GM13976 (cell line): ENCODE data around the gene MAP3K3.

ENCODE experiments used
- DNase-seq: peaks from one replicate; pipeline ENCODE4 v3.0.0; 2012; ENCODE audit warnings: low spot score
- in situ Hi-C: fragments of 300-500 bp; cut with MboI; formaldehyde crosslinking; loops from one replicate; pipeline ENCODE4 v1.12.0; 2022; ENCODE audit warnings: low sequenced_read_pairs, mixed read lengths, inconsistent platforms; ENCODE audit not compliant: unreplicated experiment
- TF ChIP-seq, protein P1 (sequence below): IDR thresholded peaks from 2 replicates; pipeline ENCODE4 v1.5.1; 2012; ENCODE audit warnings: borderline replicate concordance, mild to moderate bottlenecking; ENCODE audit not compliant: insufficient read depth; ENCODE audit errors: extremely low read depth, missing control alignments, control extremely low read depth

The MAP3K3 gene

GRCh38 chr17:63631062-63631461 is 8.8 kb downstream of the MAP3K3 start:
- in situ Hi-C loops = no loop called here
- TF ChIP-seq, protein P1, sequence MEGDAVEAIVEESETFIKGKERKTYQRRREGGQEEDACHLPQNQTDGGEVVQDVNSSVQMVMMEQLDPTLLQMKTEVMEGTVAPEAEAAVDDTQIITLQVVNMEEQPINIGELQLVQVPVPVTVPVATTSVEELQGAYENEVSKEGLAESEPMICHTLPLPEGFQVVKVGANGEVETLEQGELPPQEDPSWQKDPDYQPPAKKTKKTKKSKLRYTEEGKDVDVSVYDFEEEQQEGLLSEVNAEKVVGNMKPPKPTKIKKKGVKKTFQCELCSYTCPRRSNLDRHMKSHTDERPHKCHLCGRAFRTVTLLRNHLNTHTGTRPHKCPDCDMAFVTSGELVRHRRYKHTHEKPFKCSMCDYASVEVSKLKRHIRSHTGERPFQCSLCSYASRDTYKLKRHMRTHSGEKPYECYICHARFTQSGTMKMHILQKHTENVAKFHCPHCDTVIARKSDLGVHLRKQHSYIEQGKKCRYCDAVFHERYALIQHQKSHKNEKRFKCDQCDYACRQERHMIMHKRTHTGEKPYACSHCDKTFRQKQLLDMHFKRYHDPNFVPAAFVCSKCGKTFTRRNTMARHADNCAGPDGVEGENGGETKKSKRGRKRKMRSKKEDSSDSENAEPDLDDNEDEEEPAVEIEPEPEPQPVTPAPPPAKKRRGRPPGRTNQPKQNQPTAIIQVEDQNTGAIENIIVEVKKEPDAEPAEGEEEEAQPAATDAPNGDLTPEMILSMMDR = no peak
- no peak for DNase-seq

DNA sequence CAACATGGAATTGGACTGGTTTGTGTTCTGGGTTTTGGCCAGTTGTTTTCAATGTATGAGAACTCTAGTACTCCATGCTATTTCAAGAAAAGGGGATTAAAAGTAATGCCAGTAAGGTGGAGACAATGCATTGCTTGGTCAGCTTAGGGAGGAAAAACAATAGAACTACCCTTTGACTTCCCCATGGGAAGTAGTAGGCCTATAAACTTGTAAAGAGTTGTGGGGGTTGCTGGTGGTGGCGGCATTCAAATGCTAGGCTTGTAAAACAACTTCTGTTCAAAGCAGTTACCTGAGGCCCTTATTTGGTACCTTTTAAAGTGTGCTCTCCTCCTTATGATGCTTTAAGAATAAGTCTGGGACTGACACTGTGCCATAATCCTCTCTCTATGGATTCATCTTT is 9.4 kb downstream of the MAP3K3 start:
- in situ Hi-C loops = no loop called here
- DNase-seq = no peak
- TF ChIP-seq, protein P1 = no peak

GRCh38 chr17:63633742-63634141 is 11.5 kb downstream of the MAP3K3 start:
- DNase-seq = no peak
- in situ Hi-C loops = no loop called here
- TF ChIP-seq, protein P1 = no peak

DNA sequence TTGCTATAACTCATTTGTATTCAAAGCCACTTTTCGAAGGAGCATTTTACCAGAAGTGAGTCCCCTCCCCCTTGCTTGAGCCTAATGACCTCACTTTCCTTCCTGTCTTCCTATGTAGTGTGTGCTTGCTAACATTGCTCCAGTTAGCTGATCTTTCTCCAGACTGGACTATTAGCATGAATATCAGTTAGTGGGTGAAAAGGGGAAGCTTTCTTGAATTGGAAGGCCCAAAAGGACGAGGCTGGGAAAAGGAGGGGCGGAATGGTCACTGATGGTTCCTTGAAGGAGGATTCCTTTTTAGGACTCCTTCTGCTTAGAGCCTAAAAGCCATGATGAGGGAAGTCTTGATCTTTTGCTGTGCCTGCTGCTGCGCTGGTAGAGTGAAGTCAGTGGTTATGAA is 11.9 kb downstream of the MAP3K3 start:
- no peak for DNase-seq
- TF ChIP-seq, protein P1 = no peak
- in situ Hi-C loops = no loop called here

- in situ Hi-C loops = no loop called here
- DNase-seq = no peak
- TF ChIP-seq, protein P1 = no peak
These were observed 12.6 kb downstream of the MAP3K3 start for GRCh38 chr17:63634816-63635215.

- no peak for DNase-seq
- TF ChIP-seq, protein P1 = no peak
- in situ Hi-C loops = no loop called here
These were observed 13.1 kb downstream of the MAP3K3 start for GRCh38 chr17:63635290-63635689.

- no peak for DNase-seq
- TF ChIP-seq, protein P1 = no peak
- in situ Hi-C loops = no loop called here
These were observed 13.6 kb downstream of the MAP3K3 start for GRCh38 chr17:63635787-63636186.
